ENCODE data around the gene CD6. TPM values are rescaled to one million over a fixed set of nuclear protein-coding genes. Genes with fewer than 3 reads are reported as not detected.

The CD6 gene
- total and polyA plus RNA-seq, 10 of the 15 experiments (the other 5 are each of a cell fraction or from before 2014, with no cell fraction given), result 0.37 to 17.6 (median 6.2) TPM

GRCh38 chr11:60991457-60991856 is 20.0 kb downstream of the CD6 start:
- H4K20me1 ChIP-seq (ENCODE audit: control insufficient read depth, insufficient read depth), result no peaks in the 10 kb centered on the region
- in situ Hi-C loops (cut with MboI), result no loop called here
- SMC1A ChIA-PET (ENCODE audit: uncharacterized antibody, unreplicated experiment), result interaction anchor here (1.0 to 1.2 kb wide), 2 partner anchors 22 to 69 kb away, joined by 3 to 4 read pairs; no protein-coding TSS in a partner anchor
- no peak overlapping the region for H3K9ac ChIP-seq (ENCODE audit: control insufficient read depth, insufficient read depth, low read length)
- no peaks in the 10 kb centered on the region for H3K9me3 ChIP-seq (replicated peaks; ENCODE audit: control insufficient read depth, insufficient read depth, low read length)
- H3K4me1 ChIP-seq (ENCODE audit: control insufficient read depth, insufficient read depth, low read length), result peaks cover 10% of the 10 kb centered on the region; the same call in 1 of the 2 replicates
- FAIRE-seq (no peak), ATAC-seq (no peak), DNase-seq (ENCODE audit: low read depth, low spot score) (no peak)
- intact Hi-C loops (cut with micrococcal nuclease; ENCODE audit: unreplicated experiment), result no loop called here
- CTCF ChIA-PET, result interaction anchor here (1.0 kb wide), 1 partner anchor 22 kb away, joined by 3 read pairs; no protein-coding TSS in a partner anchor
- RAD21 ChIA-PET (ENCODE audit: unreplicated experiment), result interaction anchor here (1.0 kb wide), 1 partner anchor 50 kb away, joined by 3 read pairs; no protein-coding TSS in a partner anchor
- no peak overlapping the region for H3K4me3 ChIP-seq
- BruUV-seq (replicated peaks), result no TSS peak
- H3K27ac ChIP-seq (ENCODE audit: control insufficient read depth, insufficient read depth), result no peak overlapping the region
- H2AFZ ChIP-seq (ENCODE audit: control insufficient read depth, low read depth, low read length), result no peak overlapping the region
- no peaks in the 10 kb centered on the region for H3K36me3 ChIP-seq (ENCODE audit: control insufficient read depth in 2 of 2, insufficient read depth in 2 of 2, low read length in 1 of 2)
- no peak overlapping the region for H3K4me2 ChIP-seq (ENCODE audit: control insufficient read depth, insufficient read depth)
- POLR2A ChIA-PET, result no interaction called here
- H3K79me2 ChIP-seq (ENCODE audit: control insufficient read depth, insufficient read depth, low read length), result no peaks in the 10 kb centered on the region
- H3K27me3 ChIP-seq (replicated peaks in 1 of 2; ENCODE audit: control insufficient read depth in 2 of 2, insufficient read depth in 2 of 2, low read length in 1 of 2), result no peaks in the 10 kb centered on the region; a peak in 1 of 4 replicates
- 50% methylated on average over 4 of the region's 4 CpGs for WGBS (ENCODE audit: insufficient coverage, insufficient replicate concordance, low lambda C conversion rate, missing lambda C conversion rate)
- TF ChIP-seq JUNB (IDR thresholded peaks at IDR 0.05), result no peak
- no peak for TF ChIP-seq CEBPB (IDR thresholded peaks at IDR 0.05; ENCODE audit: borderline replicate concordance in 1 of 2, low read depth in 2 of 2, low read length in 2 of 2)
- no peak for TF ChIP-seq TCF12 (IDR thresholded peaks at IDR 0.05; ENCODE audit: low read depth, low read length)
- no peak for TF ChIP-seq ASH2L (IDR thresholded peaks at IDR 0.05; ENCODE audit: borderline replicate concordance, low read depth)
- TF ChIP-seq SP1 (IDR thresholded peaks at IDR 0.05; ENCODE audit: low read depth, low read length), result no peak
- no peak for TF ChIP-seq MYB (IDR thresholded peaks at IDR 0.05; ENCODE audit: borderline replicate concordance, low read depth, low read length)
- TF ChIP-seq, protein P1, sequence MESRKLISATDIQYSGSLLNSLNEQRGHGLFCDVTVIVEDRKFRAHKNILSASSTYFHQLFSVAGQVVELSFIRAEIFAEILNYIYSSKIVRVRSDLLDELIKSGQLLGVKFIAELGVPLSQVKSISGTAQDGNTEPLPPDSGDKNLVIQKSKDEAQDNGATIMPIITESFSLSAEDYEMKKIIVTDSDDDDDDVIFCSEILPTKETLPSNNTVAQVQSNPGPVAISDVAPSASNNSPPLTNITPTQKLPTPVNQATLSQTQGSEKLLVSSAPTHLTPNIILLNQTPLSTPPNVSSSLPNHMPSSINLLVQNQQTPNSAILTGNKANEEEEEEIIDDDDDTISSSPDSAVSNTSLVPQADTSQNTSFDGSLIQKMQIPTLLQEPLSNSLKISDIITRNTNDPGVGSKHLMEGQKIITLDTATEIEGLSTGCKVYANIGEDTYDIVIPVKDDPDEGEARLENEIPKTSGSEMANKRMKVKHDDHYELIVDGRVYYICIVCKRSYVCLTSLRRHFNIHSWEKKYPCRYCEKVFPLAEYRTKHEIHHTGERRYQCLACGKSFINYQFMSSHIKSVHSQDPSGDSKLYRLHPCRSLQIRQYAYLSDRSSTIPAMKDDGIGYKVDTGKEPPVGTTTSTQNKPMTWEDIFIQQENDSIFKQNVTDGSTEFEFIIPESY (IDR thresholded peaks at IDR 0.05), result no peak
- no peak for TF ChIP-seq SMARCA5 (IDR thresholded peaks at IDR 0.05)
- no peak for TF ChIP-seq EGR1 (IDR thresholded peaks at IDR 0.05; ENCODE audit: borderline replicate concordance in 1 of 2, low read depth in 2 of 2, low read length in 2 of 2)
- no peak for TF ChIP-seq SIN3A (IDR thresholded peaks at IDR 0.05; ENCODE audit: low read depth, low read length)
